Measurements from ENCODE around the gene SIL1.

GRCh38 chr5:139110526-139111168, 87.5 kb downstream of the SIL1 start:
- TF ChIP-seq EZH2 (IDR thresholded peaks at IDR 0.05; ENCODE audit: low read length, missing control alignments) (no peak), CTCF (conservative IDR thresholded peaks at IDR 0.05 in 1 of 2, IDR thresholded peaks at IDR 0.05 in 1 of 2; ENCODE audit: low read depth in 1 of 2, low read length in 2 of 2) (no peak)

Measured in fibroblast of lung (primary cell).